GM12878 (cell line): ENCODE results near the gene ZMYND19. TPM values are rescaled to one million over a fixed set of nuclear protein-coding genes. Genes with fewer than 3 reads are reported as not detected.

Experiments
- polyA plus RNA-seq, 11 experiments: library from polyadenylated mRNA; depleted of rRNA in 4 of 11; unstranded in 6 of 11; stranded (reverse) in 5 of 11; fragments of >200 nt; fragmentation: Nextera tagmentation in 4 of 11; fragmentation: Illumina TruSeq in 1 of 11; extraction: Ambion mirVana in 4 of 11; extraction: Trizol in 1 of 11; gene quantifications; 1 replicate in 1 of 11; 2 replicates in 10 of 11; pipeline versions ENCODE4 v1.2.1 to v1.2.3, GENCODE V29; 2011 to 2016; ENCODE audit warnings: inconsistent platforms in 2 of 11, missing spikeins in 2 of 11, low read depth in 1 of 11
- small RNA-seq: library from RNA; depleted of rRNA; stranded (forward); fragments of <200 nt; gene quantifications from one replicate; pipeline ENCODE3, GENCODE V24; 2014
- total RNA-seq, 4 experiments: library from RNA; depleted of rRNA in 3 of 4; stranded (reverse); fragments of >200 nt in 3 of 4; fragmentation: Illumina TruSeq in 1 of 4; extraction: Trizol in 1 of 4; gene quantifications; 2 replicates each; pipeline versions ENCODE4 v1.2.1 to v1.2.3, GENCODE V29; 2013 to 2021

The ZMYND19 gene
- total and polyA plus RNA-seq, 10 of the 15 experiments (the other 5 are each of a cell fraction or from before 2014, with no cell fraction given), result 0.84 to 54.8 (median 20.1) TPM

Small RNA genes lying within 50 kb of the gene (small RNA-seq; reads per million reads assigned to genes)
- gene RF00017, result not detected

Other genes with a start within 250 kb of the ZMYND19 start
Only the 7 nearest of the 9 such genes appear.
- not detected in 2 replicates for gene ENTPD8, start 149.2 kb downstream of the ZMYND19 start, total RNA-seq (2014; rRNA removed)
- not detected in 2 replicates for gene ENTPD8, start 149.2 kb downstream of the ZMYND19 start, total RNA-seq (2014; rRNA removed; fragmentation: Illumina TruSeq; extraction: Trizol)
- gene ENTPD8, start 149.2 kb downstream of the ZMYND19 start, total RNA-seq (2021), result not detected in 2 replicates
- not detected in 2 replicates for gene ENTPD8, start 149.2 kb downstream of the ZMYND19 start, polyA plus RNA-seq (2011; rRNA removed)
- gene ENTPD8, start 149.2 kb downstream of the ZMYND19 start, polyA plus RNA-seq (2014; fragmentation: Illumina TruSeq; extraction: Trizol), result not detected in 2 replicates
- not detected for gene ENTPD8, start 149.2 kb downstream of the ZMYND19 start, polyA plus RNA-seq (2014; fragmentation: Nextera tagmentation; extraction: Ambion mirVana)
- not detected in 2 replicates for gene ENTPD8, start 149.2 kb downstream of the ZMYND19 start, polyA plus RNA-seq (2014; rRNA removed)
- gene ENTPD8, start 149.2 kb downstream of the ZMYND19 start, polyA plus RNA-seq (2016; fragmentation: Nextera tagmentation; extraction: Ambion mirVana), result not detected
- 18.8 and 23.1 TPM in 2 replicates for gene NSMF, start 131.2 kb downstream of the ZMYND19 start, total RNA-seq (2014; rRNA removed)
- 12.1 and 14.1 TPM in 2 replicates for gene NSMF, start 131.2 kb downstream of the ZMYND19 start, total RNA-seq (2014; rRNA removed; fragmentation: Illumina TruSeq; extraction: Trizol)
- gene NSMF, start 131.2 kb downstream of the ZMYND19 start, total RNA-seq (2021), result 35.1 and 37.2 TPM in 2 replicates
- gene NSMF, start 131.2 kb downstream of the ZMYND19 start, polyA plus RNA-seq (2011; rRNA removed), result 17.9 and 26.2 TPM in 2 replicates
- gene NSMF, start 131.2 kb downstream of the ZMYND19 start, polyA plus RNA-seq (2014; fragmentation: Illumina TruSeq; extraction: Trizol), result 12.8 and 13.3 TPM in 2 replicates
- under 1 TPM; 0.13 to 0.51 TPM for gene NSMF, start 131.2 kb downstream of the ZMYND19 start, polyA plus RNA-seq (2014; fragmentation: Nextera tagmentation; extraction: Ambion mirVana)
- gene NSMF, start 131.2 kb downstream of the ZMYND19 start, polyA plus RNA-seq (2014; rRNA removed), result 44.3 and 47.1 TPM in 2 replicates
- gene NSMF, start 131.2 kb downstream of the ZMYND19 start, polyA plus RNA-seq (2016; fragmentation: Nextera tagmentation; extraction: Ambion mirVana), result 1 to 10 TPM; 1.4 to 8.9 TPM
- 0.22 and 0.85 TPM in 2 replicates for gene PNPLA7, start 40.1 kb downstream of the ZMYND19 start, total RNA-seq (2014; rRNA removed)
- 0.09 and 0.14 TPM in 2 replicates for gene PNPLA7, start 40.1 kb downstream of the ZMYND19 start, total RNA-seq (2014; rRNA removed; fragmentation: Illumina TruSeq; extraction: Trizol)
- 0.43 and 0.85 TPM in 2 replicates for gene PNPLA7, start 40.1 kb downstream of the ZMYND19 start, total RNA-seq (2021)
- 0.07 and 0.19 TPM in 2 replicates for gene PNPLA7, start 40.1 kb downstream of the ZMYND19 start, polyA plus RNA-seq (2011; rRNA removed)
- gene PNPLA7, start 40.1 kb downstream of the ZMYND19 start, polyA plus RNA-seq (2014; fragmentation: Illumina TruSeq; extraction: Trizol), result 0.32 and 0.41 TPM in 2 replicates
- under 1 TPM in 1 of 2 experiments, not detected in 1; 0.04 TPM for gene PNPLA7, start 40.1 kb downstream of the ZMYND19 start, polyA plus RNA-seq (2014; fragmentation: Nextera tagmentation; extraction: Ambion mirVana)
- gene PNPLA7, start 40.1 kb downstream of the ZMYND19 start, polyA plus RNA-seq (2014; rRNA removed), result 0.32 and 1.0 TPM in 2 replicates
- gene PNPLA7, start 40.1 kb downstream of the ZMYND19 start, polyA plus RNA-seq (2016; fragmentation: Nextera tagmentation; extraction: Ambion mirVana), result under 1 TPM; 0.11 to 0.13 TPM
- gene MRPL41, start 38.6 kb downstream of the ZMYND19 start, total RNA-seq (2014; rRNA removed), result 73.3 and 79.9 TPM in 2 replicates
- gene MRPL41, start 38.6 kb downstream of the ZMYND19 start, total RNA-seq (2014; rRNA removed; fragmentation: Illumina TruSeq; extraction: Trizol), result 11.2 and 13.2 TPM in 2 replicates
- 64.5 and 67.0 TPM in 2 replicates for gene MRPL41, start 38.6 kb downstream of the ZMYND19 start, total RNA-seq (2021)
- gene MRPL41, start 38.6 kb downstream of the ZMYND19 start, polyA plus RNA-seq (2011; rRNA removed), result 5.8 and 12.4 TPM in 2 replicates
- 0.14 and 3.5 TPM in 2 replicates for gene MRPL41, start 38.6 kb downstream of the ZMYND19 start, polyA plus RNA-seq (2014; fragmentation: Illumina TruSeq; extraction: Trizol)
- gene MRPL41, start 38.6 kb downstream of the ZMYND19 start, polyA plus RNA-seq (2014; fragmentation: Nextera tagmentation; extraction: Ambion mirVana), result 1 to 10 TPM; 1.3 to 3.3 TPM
- gene MRPL41, start 38.6 kb downstream of the ZMYND19 start, polyA plus RNA-seq (2014; rRNA removed), result 77.5 and 102 TPM in 2 replicates
- 100 to 1,000 TPM; 113 to 116 TPM for gene MRPL41, start 38.6 kb downstream of the ZMYND19 start, polyA plus RNA-seq (2016; fragmentation: Nextera tagmentation; extraction: Ambion mirVana)
- 27.6 and 29.5 TPM in 2 replicates for gene DPH7, start 11.6 kb downstream of the ZMYND19 start, total RNA-seq (2014; rRNA removed)
- gene DPH7, start 11.6 kb downstream of the ZMYND19 start, total RNA-seq (2014; rRNA removed; fragmentation: Illumina TruSeq; extraction: Trizol), result 17.6 and 18.4 TPM in 2 replicates
- gene DPH7, start 11.6 kb downstream of the ZMYND19 start, total RNA-seq (2021), result 30.0 and 33.8 TPM in 2 replicates
- 19.8 and 26.7 TPM in 2 replicates for gene DPH7, start 11.6 kb downstream of the ZMYND19 start, polyA plus RNA-seq (2011; rRNA removed)
- 16.3 and 24.2 TPM in 2 replicates for gene DPH7, start 11.6 kb downstream of the ZMYND19 start, polyA plus RNA-seq (2014; fragmentation: Illumina TruSeq; extraction: Trizol)
- 10 to 100 TPM in 1 of 2 experiments, 1 to 10 TPM in 1; 8.7 to 11.8 TPM for gene DPH7, start 11.6 kb downstream of the ZMYND19 start, polyA plus RNA-seq (2014; fragmentation: Nextera tagmentation; extraction: Ambion mirVana)
- 36.9 and 41.8 TPM in 2 replicates for gene DPH7, start 11.6 kb downstream of the ZMYND19 start, polyA plus RNA-seq (2014; rRNA removed)
- 10 to 100 TPM; 36.3 to 40.0 TPM for gene DPH7, start 11.6 kb downstream of the ZMYND19 start, polyA plus RNA-seq (2016; fragmentation: Nextera tagmentation; extraction: Ambion mirVana)
- 24.6 and 25.2 TPM in 2 replicates for gene ARRDC1, start 15.2 kb upstream of the ZMYND19 start, total RNA-seq (2014; rRNA removed)
- gene ARRDC1, start 15.2 kb upstream of the ZMYND19 start, total RNA-seq (2014; rRNA removed; fragmentation: Illumina TruSeq; extraction: Trizol), result 5.8 and 6.2 TPM in 2 replicates
- 21.0 and 23.1 TPM in 2 replicates for gene ARRDC1, start 15.2 kb upstream of the ZMYND19 start, total RNA-seq (2021)
- 10.2 and 21.8 TPM in 2 replicates for gene ARRDC1, start 15.2 kb upstream of the ZMYND19 start, polyA plus RNA-seq (2011; rRNA removed)
- gene ARRDC1, start 15.2 kb upstream of the ZMYND19 start, polyA plus RNA-seq (2014; fragmentation: Illumina TruSeq; extraction: Trizol), result 1.4 and 9.3 TPM in 2 replicates
- under 1 TPM; 0.23 to 0.97 TPM for gene ARRDC1, start 15.2 kb upstream of the ZMYND19 start, polyA plus RNA-seq (2014; fragmentation: Nextera tagmentation; extraction: Ambion mirVana)
- gene ARRDC1, start 15.2 kb upstream of the ZMYND19 start, polyA plus RNA-seq (2014; rRNA removed), result 30.3 and 34.4 TPM in 2 replicates
- gene ARRDC1, start 15.2 kb upstream of the ZMYND19 start, polyA plus RNA-seq (2016; fragmentation: Nextera tagmentation; extraction: Ambion mirVana), result 10 to 100 TPM; 20.8 to 23.0 TPM
- gene EHMT1, start 28.5 kb upstream of the ZMYND19 start, total RNA-seq (2014; rRNA removed), result 85.3 and 88.4 TPM in 2 replicates
- gene EHMT1, start 28.5 kb upstream of the ZMYND19 start, total RNA-seq (2014; rRNA removed; fragmentation: Illumina TruSeq; extraction: Trizol), result 38.1 and 44.4 TPM in 2 replicates
- 97.3 and 100 TPM in 2 replicates for gene EHMT1, start 28.5 kb upstream of the ZMYND19 start, total RNA-seq (2021)
- gene EHMT1, start 28.5 kb upstream of the ZMYND19 start, polyA plus RNA-seq (2011; rRNA removed), result 28.6 and 42.2 TPM in 2 replicates
- 25.6 and 37.5 TPM in 2 replicates for gene EHMT1, start 28.5 kb upstream of the ZMYND19 start, polyA plus RNA-seq (2014; fragmentation: Illumina TruSeq; extraction: Trizol)
- gene EHMT1, start 28.5 kb upstream of the ZMYND19 start, polyA plus RNA-seq (2014; fragmentation: Nextera tagmentation; extraction: Ambion mirVana), result 1 to 10 TPM; 2.9 to 4.6 TPM
- gene EHMT1, start 28.5 kb upstream of the ZMYND19 start, polyA plus RNA-seq (2014; rRNA removed), result 64.6 and 79.3 TPM in 2 replicates
- 10 to 100 TPM; 51.9 to 56.0 TPM for gene EHMT1, start 28.5 kb upstream of the ZMYND19 start, polyA plus RNA-seq (2016; fragmentation: Nextera tagmentation; extraction: Ambion mirVana)